GM10266 (cell line): ENCODE results near the gene TMEM151A.

ENCODE experiments used
- DNase-seq: peaks from one replicate; pipeline ENCODE4 v3.0.0; 2012; ENCODE audit errors: extremely low spot score
- TF ChIP-seq, protein P1 (sequence below): IDR thresholded peaks from 2 replicates; pipeline ENCODE4 v1.5.1; 2012; ENCODE audit warnings: mild to moderate bottlenecking, low read depth; ENCODE audit not compliant: control insufficient read depth, insufficient read depth; ENCODE audit errors: missing control alignments

The TMEM151A gene

DNA sequence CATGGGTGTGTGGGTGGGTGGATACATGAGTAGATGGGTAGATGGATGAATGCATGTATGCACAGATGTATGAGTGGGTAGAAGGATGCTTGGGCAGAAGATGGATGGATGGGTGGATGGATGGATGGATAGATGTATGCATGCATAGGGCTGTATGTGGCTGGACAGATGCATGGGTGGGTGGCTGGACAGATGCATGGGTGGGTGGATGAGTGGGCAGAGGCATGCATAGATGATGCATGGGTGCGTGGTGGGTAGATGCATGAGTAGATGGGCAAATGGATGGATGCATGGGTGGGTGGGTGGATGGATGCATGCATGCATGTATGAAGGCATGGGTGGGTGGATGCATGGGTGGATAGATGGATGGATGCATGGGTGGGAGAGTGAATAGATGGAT lies 32.0 kb downstream of the TMEM151A start:
- TF ChIP-seq, protein P1, sequence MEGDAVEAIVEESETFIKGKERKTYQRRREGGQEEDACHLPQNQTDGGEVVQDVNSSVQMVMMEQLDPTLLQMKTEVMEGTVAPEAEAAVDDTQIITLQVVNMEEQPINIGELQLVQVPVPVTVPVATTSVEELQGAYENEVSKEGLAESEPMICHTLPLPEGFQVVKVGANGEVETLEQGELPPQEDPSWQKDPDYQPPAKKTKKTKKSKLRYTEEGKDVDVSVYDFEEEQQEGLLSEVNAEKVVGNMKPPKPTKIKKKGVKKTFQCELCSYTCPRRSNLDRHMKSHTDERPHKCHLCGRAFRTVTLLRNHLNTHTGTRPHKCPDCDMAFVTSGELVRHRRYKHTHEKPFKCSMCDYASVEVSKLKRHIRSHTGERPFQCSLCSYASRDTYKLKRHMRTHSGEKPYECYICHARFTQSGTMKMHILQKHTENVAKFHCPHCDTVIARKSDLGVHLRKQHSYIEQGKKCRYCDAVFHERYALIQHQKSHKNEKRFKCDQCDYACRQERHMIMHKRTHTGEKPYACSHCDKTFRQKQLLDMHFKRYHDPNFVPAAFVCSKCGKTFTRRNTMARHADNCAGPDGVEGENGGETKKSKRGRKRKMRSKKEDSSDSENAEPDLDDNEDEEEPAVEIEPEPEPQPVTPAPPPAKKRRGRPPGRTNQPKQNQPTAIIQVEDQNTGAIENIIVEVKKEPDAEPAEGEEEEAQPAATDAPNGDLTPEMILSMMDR, result no peak
- no peak for DNase-seq

- no peak for DNase-seq
- TF ChIP-seq, protein P1, result no peak
These were observed 33.0 kb downstream of the TMEM151A start for GRCh38 chr11:66324664-66325063.

GRCh38 chr11:66325263-66325671 lies 33.6 kb downstream of the TMEM151A start:
- no peak for DNase-seq
- TF ChIP-seq, protein P1, result no peak

DNA sequence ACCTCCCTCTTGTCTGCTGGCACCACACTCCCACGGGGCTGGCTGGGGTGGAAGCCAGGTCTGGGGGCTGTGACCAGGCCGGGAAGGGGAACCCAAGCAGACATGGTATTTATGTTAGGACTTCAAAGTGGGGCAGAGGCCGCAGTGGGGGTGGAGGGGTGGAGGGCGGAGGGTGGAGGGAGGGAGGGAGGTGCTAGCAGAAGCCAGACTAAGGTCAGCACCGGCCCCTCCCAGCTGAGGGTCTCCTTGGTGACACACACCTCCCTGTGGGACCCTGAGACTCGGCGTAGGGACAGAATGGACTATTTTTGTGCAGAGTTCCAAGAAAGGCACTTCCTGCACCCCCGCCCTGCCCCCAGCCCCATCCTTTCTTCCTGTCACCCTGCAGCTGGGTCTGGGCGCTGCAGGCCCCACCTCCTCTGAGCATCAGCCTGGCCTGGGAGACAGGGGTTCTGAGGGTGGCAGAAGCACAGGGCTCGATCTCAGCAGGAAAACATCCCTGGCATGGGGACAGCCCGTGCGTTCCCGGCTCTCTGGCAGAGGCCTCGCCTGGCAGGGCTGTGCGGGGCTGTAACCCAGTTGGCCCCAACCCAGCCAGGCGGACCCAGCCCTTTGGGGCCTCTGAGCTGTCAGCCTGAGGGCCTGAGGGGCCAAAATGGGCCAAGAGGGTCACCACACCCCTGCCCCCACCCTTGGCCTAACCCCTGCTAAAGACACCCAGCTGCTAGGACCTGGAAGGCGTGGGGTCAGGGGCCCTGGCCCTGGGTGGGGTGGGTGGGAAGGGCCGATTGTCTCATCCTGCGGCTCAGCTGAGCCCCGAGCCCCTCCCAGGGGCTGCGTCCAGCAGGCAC lies 34.8 kb downstream of the TMEM151A start:
- TF ChIP-seq, protein P1, result no peak
- no peak for DNase-seq

DNA sequence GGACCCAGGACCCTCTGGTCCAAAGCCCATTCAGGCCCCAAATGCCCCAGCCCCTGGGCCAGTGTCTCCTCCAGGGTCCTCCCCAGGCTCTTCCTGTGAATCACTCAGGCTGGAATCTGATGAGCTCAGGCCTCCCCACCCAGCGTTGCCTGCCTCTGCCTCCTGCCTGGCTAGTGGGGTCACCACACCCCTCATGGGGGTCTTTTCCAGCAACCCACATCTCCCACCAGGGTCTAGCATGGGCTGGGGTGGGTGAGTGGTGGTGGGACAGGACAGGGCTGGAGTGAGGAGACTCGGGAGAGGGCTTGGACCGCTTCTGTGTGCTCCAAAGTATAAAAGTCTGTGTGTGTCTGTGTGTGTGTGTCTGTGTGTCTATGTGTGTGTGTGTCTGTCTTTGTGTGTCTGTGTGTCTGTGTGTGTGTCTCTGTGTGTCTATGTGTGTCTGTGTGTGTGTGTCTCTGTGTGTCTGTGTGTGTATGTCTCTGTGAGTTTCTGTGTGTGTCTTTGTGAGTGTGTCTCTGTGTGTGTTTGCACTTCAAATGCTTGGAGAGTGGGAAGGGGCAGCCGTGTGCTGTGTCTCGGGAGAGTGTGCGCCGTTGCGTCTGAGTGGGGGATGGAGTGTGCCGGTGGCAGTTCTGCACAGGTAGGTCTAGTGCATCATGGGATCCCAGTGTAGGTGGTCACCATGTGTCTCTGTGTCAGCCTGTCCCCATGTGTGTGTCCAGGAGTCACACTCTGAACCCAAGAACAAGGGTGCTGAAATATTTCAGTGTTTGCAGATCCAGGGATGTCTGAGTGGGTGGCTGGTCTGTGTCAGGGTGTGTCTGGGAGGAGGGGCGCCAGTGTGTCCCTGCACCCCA lies 35.7 kb downstream of the TMEM151A start:
- DNase-seq, result no peak
- TF ChIP-seq, protein P1, result no peak

DNA sequence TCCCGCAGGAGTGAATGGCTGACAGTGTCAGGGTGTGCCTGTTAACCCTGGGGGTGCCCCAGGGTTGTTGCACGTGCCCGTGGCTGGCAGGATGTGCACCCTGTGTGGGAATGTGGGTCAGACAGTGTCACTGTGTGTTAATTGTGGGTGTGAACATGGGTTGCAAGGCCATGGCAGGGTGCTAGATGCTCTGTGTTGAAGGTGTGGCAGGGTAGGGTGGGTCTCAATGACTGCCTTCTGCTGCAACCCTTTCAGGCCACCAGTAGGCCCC lies 36.3 kb downstream of the TMEM151A start:
- TF ChIP-seq, protein P1, result no peak

DNA sequence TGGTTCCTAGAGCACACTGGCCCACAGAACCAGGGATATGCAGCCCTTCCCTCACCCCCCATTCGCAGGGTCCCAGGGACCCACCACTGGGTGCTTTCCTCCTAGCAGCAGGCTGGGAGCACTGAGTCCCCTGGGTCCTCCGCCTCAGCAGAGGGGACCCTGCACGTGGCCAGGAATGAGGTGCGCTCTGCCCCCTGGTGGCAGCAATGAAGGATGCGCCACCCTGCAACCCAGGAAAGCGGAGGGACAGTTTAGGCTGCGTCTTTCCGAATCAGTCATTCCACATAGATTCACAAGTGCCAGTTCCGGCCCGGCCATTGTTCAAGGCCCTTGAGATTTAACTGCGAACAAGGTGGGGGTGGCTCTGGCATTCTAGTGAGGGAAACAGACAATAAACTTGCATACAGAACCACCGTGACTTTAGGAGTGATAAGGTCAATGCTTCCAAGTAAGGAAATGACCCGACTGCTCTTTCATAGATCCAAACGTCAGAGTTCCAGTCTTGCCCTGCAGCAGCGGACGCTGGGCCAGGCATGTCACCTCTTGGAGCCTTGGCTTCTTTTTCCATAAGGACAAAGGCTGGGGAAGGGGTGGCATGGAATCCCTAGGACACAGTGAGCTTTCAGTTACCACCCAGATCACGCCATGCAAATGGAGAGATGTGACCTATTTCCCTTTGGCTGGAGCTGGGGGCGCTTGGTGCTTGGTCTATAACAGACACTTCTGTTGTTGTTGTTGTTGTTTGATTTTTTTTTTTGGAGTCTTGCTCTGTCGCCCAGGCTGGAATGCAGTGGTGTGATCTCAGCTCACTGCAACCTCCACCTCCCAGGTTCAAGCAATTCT lies 36.8 kb downstream of the TMEM151A start:
- TF ChIP-seq, protein P1, result peak; percentile 95
- DNase-seq, result peak; percentile 89

More for the DNA sequence above, 36.3 kb downstream of the TMEM151A start:
- no peak for DNase-seq
